Measurements from ENCODE around the gene ASF1A. TPM values are rescaled to one million over a fixed set of nuclear protein-coding genes. Genes with fewer than 3 reads are reported as not detected.
A peak's percentile ranks its signal among the peaks of the same experiment; 100 is the strongest.

The ASF1A gene
- total and polyA plus RNA-seq, 9 of the 15 experiments (the other 6 are each of a cell fraction or from before 2014, with no cell fraction given) = 31.5 to 45.3 (median 34.8) TPM

GRCh38 chr6:118893807-118894424 lies at the start of gene ASF1A (continued):
- TF ChIP-seq ZMIZ1 (IDR thresholded peaks at IDR 0.05; ENCODE audit: low read depth in 2 of 2, low read length in 2 of 2) = peak in 1 of 2 experiments; percentile 40; a peak in 1 of 4 replicates
- TF ChIP-seq, protein P1, sequence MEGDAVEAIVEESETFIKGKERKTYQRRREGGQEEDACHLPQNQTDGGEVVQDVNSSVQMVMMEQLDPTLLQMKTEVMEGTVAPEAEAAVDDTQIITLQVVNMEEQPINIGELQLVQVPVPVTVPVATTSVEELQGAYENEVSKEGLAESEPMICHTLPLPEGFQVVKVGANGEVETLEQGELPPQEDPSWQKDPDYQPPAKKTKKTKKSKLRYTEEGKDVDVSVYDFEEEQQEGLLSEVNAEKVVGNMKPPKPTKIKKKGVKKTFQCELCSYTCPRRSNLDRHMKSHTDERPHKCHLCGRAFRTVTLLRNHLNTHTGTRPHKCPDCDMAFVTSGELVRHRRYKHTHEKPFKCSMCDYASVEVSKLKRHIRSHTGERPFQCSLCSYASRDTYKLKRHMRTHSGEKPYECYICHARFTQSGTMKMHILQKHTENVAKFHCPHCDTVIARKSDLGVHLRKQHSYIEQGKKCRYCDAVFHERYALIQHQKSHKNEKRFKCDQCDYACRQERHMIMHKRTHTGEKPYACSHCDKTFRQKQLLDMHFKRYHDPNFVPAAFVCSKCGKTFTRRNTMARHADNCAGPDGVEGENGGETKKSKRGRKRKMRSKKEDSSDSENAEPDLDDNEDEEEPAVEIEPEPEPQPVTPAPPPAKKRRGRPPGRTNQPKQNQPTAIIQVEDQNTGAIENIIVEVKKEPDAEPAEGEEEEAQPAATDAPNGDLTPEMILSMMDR (IDR thresholded peaks at IDR 0.05 in 2 of 3, conservative IDR thresholded peaks at IDR 0.05 in 1 of 3; ENCODE audit: insufficient read depth in 2 of 3, low read depth in 1 of 3, low read length in 3 of 3) = peak; percentile 73 to 86 (median 83)
- TF ChIP-seq EP300 (IDR thresholded peaks at IDR 0.05; ENCODE audit: low read length) = peak; percentile 53
- TF ChIP-seq TAF9B (IDR thresholded peaks at IDR 0.05; ENCODE audit: partially characterized antibody) = peak; percentile 72
- TF ChIP-seq FOXK1 (CRISPR knock-in tag; IDR thresholded peaks at IDR 0.05; ENCODE audit: borderline replicate concordance) = peak; percentile 65; the same call in 1 of the 2 replicates
- peak; percentile 54 for TF ChIP-seq SMC3 (conservative IDR thresholded peaks at IDR 0.05; ENCODE audit: insufficient read depth, low read depth, low read length)
- TF ChIP-seq, protein P2, sequence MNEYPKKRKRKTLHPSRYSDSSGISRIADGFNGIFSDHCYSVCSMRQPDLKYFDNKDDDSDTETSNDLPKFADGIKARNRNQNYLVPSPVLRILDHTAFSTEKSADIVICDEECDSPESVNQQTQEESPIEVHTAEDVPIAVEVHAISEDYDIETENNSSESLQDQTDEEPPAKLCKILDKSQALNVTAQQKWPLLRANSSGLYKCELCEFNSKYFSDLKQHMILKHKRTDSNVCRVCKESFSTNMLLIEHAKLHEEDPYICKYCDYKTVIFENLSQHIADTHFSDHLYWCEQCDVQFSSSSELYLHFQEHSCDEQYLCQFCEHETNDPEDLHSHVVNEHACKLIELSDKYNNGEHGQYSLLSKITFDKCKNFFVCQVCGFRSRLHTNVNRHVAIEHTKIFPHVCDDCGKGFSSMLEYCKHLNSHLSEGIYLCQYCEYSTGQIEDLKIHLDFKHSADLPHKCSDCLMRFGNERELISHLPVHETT (CRISPR knock-in tag; conservative IDR thresholded peaks at IDR 0.05 in 1 of 2, IDR thresholded peaks at IDR 0.05 in 1 of 2) = 0 out of 4 replicates have a peak, but pooled peaks of 1 of the 2 experiments have one; percentile 55
- TF ChIP-seq, protein P3, sequence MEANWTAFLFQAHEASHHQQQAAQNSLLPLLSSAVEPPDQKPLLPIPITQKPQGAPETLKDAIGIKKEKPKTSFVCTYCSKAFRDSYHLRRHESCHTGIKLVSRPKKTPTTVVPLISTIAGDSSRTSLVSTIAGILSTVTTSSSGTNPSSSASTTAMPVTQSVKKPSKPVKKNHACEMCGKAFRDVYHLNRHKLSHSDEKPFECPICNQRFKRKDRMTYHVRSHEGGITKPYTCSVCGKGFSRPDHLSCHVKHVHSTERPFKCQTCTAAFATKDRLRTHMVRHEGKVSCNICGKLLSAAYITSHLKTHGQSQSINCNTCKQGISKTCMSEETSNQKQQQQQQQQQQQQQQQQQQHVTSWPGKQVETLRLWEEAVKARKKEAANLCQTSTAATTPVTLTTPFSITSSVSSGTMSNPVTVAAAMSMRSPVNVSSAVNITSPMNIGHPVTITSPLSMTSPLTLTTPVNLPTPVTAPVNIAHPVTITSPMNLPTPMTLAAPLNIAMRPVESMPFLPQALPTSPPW (CRISPR knock-in tag; IDR thresholded peaks at IDR 0.05) = peak; percentile 65
- no peak for TF ChIP-seq ZNF3 (CRISPR knock-in tag; IDR thresholded peaks at IDR 0.05)
- TF ChIP-seq NONO (IDR thresholded peaks at IDR 0.05; ENCODE audit: low read depth in 2 of 2, low read length in 1 of 2) = 0 out of 4 replicates have a peak, but pooled peaks of 1 of the 2 experiments have one; percentile 18
- TF ChIP-seq POLR2H (tag; IDR thresholded peaks at IDR 0.05; ENCODE audit: low read depth) = peak; percentile 86
- peak; percentile 52; the same call in 1 of the 2 replicates for TF ChIP-seq ZNF584 (CRISPR knock-in tag; IDR thresholded peaks at IDR 0.05; ENCODE audit: low read depth)
- TF ChIP-seq ZNF212 (CRISPR knock-in tag; IDR thresholded peaks at IDR 0.05) = no peak
- no peak for TF ChIP-seq CBX1 (IDR thresholded peaks at IDR 0.05; ENCODE audit: low read depth)
